ENCODE data around the gene BLOC1S4.
"Not testable (repeated sequence)": the region's sequence is repeated elsewhere in the genome, so short reads cannot be mapped to it uniquely, and the experiment has no call there.

BLOC1S4 gene

DNA sequence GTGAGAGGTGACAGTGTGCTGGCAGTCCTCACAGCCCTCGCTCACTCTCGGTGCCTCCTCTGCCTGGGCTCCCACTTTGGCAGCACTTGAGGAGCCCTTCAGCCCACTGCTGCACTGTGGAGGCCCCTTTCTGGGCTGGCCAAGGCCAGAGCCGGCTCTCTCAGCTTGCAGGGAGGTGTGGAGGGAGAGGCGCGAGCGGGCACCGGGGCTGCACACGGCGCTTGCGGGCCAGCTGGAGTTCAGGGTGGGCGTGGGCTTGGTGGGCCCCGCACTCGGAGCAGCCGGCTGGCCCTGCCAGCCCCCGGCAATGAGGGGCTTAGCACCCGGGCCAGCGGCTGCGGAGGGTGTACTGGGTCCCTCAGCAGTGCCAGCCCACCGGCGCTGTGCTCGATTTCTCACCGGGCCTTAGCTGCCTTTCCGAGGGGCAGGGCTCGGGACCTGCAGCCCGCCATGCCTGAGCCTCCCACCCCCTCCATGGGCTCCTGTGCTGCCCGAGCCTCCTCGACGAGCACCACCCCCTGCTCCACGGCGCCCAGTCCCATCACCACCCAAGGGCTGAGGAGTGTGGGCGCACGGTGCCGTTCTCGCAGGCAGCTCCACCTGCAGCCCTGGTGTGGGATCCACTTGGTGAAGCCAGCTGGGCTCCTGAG, 43.3 kb upstream of the BLOC1S4 start:
- not testable (repeated sequence) for H4K91ac ChIP-seq (ENCODE audit: low read depth, low read length, poor library complexity); H3K4me2 ChIP-seq (ENCODE audit: insufficient read depth, low read length, poor library complexity, severe bottlenecking); DNase-seq (ENCODE audit: low spot score); H3K27ac ChIP-seq (replicated peaks; ENCODE audit: low read length); H3K14ac ChIP-seq (ENCODE audit: low read length); H3K4me1 ChIP-seq (ENCODE audit: control insufficient read depth in 2 of 2, insufficient read depth in 1 of 2, low read depth in 1 of 2, low read length in 2 of 2); H2BK5ac ChIP-seq (ENCODE audit: low read length); H3K23ac ChIP-seq (ENCODE audit: low read depth, low read length, poor library complexity); H2AFZ ChIP-seq (ENCODE audit: low read length); H2BK15ac ChIP-seq (ENCODE audit: low read length); H2BK120ac ChIP-seq (ENCODE audit: low read depth, low read length); H3K9ac ChIP-seq (ENCODE audit: low read depth, low read length, poor library complexity); H2BK12ac ChIP-seq (ENCODE audit: low read length); H2AK5ac ChIP-seq (ENCODE audit: low read depth, low read length); H3K18ac ChIP-seq (ENCODE audit: low read length); H4K8ac ChIP-seq (ENCODE audit: low read depth, low read length); H3K79me1 ChIP-seq (ENCODE audit: low read depth, low read length); H3K4me3 ChIP-seq (ENCODE audit: low read length in 2 of 2); H3K4ac ChIP-seq (ENCODE audit: low read length); H3K27me3 ChIP-seq (ENCODE audit: control insufficient read depth in 3 of 3, insufficient read depth in 3 of 3, low read depth in 1 of 3, low read length in 3 of 3); H3K9me3 ChIP-seq (replicated peaks in 1 of 2; ENCODE audit: control insufficient read depth in 2 of 2, insufficient read depth in 1 of 2, low read depth in 1 of 2, low read length in 2 of 2)
- no CpG with 5 or more reads among the region's 34 CpGs for WGBS, 2 donors (ENCODE audit: extremely low coverage in 2 of 2, insufficient read length in 2 of 2, insufficient replicate concordance in 1 of 2)
- peaks cover 13 to 23% of the 10 kb centered on the region in 2 donors for H3K36me3 ChIP-seq (replicated peaks in 1 of 2; ENCODE audit: control insufficient read depth in 2 of 2, insufficient read depth in 2 of 2, low read length in 2 of 2)

GRCh38 chr4:6673191-6673659, 42.7 kb upstream of the BLOC1S4 start:
- not testable (repeated sequence) for H3K27me3 ChIP-seq (ENCODE audit: control insufficient read depth in 3 of 3, insufficient read depth in 3 of 3, low read depth in 1 of 3, low read length in 3 of 3); H2BK12ac ChIP-seq (ENCODE audit: low read length); H4K8ac ChIP-seq (ENCODE audit: low read depth, low read length); H3K18ac ChIP-seq (ENCODE audit: low read length); H3K9ac ChIP-seq (ENCODE audit: low read depth, low read length, poor library complexity); H2BK15ac ChIP-seq (ENCODE audit: low read length); H4K91ac ChIP-seq (ENCODE audit: low read depth, low read length, poor library complexity); DNase-seq (ENCODE audit: low spot score); H3K9me3 ChIP-seq (replicated peaks in 1 of 2; ENCODE audit: control insufficient read depth in 2 of 2, insufficient read depth in 1 of 2, low read depth in 1 of 2, low read length in 2 of 2); H3K23ac ChIP-seq (ENCODE audit: low read depth, low read length, poor library complexity); H3K14ac ChIP-seq (ENCODE audit: low read length); H2BK120ac ChIP-seq (ENCODE audit: low read depth, low read length); H3K4ac ChIP-seq (ENCODE audit: low read length); H2AK5ac ChIP-seq (ENCODE audit: low read depth, low read length); H3K4me1 ChIP-seq (ENCODE audit: control insufficient read depth in 2 of 2, insufficient read depth in 1 of 2, low read depth in 1 of 2, low read length in 2 of 2); H3K79me1 ChIP-seq (ENCODE audit: low read depth, low read length); H2BK5ac ChIP-seq (ENCODE audit: low read length)
- Histone ChIP-seq H3K27ac (replicated peaks; ENCODE audit: low read length) (peak overlapping the region; percentile 69), H3K36me3 (replicated peaks in 1 of 2; ENCODE audit: control insufficient read depth in 2 of 2, insufficient read depth in 2 of 2, low read length in 2 of 2) (peaks cover 13 to 23% of the 10 kb centered on the region in 2 donors), H2AFZ (ENCODE audit: low read length) (peak overlapping the region; percentile 90), H3K4me2 (ENCODE audit: insufficient read depth, low read length, poor library complexity, severe bottlenecking) (peak overlapping the region; percentile 61), H3K4me3 (ENCODE audit: low read length in 2 of 2) (peak overlapping the region; percentile 60 to 75)
- no CpG with 5 or more reads among the region's 14 CpGs for WGBS, 2 donors (ENCODE audit: extremely low coverage in 2 of 2, insufficient read length in 2 of 2, insufficient replicate concordance in 1 of 2)

DNA sequence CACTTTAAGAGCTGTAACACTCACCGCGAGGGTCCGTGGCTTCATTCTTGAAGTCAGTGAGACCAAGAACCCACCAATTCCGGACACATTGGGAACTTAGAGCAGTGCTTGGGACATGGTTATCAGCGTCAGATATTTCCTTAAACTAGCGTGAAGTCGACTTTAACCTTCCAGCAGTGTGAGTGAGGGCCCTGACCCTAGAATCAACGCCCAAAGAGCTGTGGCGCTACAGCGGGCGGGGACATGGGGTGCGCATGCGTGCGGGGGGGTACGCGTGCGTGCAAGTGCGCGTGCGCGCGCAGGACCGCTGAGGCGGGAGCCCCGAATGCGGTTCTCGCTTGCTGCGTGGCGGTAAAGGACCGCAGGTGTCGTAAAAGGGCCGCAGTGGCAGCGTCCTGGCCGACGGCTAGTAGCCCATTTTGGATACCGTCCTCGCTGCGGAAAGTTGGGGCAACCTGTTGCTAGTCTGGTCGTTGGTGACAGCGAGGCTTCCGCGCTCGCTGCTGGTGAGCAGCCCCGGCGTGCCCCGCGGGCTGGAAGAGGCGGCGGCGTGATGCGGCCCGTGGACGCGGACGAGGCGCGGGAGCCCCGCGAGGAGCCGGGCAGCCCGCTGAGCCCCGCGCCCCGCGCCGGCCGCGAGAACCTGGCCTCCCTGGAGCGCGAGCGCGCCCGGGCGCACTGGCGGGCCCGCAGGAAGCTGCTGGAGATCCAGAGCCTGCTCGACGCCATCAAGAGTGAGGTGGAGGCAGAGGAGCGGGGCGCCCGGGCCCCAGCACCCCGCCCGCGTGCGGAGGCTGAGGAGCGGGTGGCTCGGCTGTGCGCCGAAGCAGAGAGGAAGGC, 42.1 kb upstream of the BLOC1S4 start:
- H3K9me3 ChIP-seq (replicated peaks in 1 of 2; ENCODE audit: control insufficient read depth in 2 of 2, insufficient read depth in 1 of 2, low read depth in 1 of 2, low read length in 2 of 2), result peaks cover 0 to 7% of the 10 kb centered on the region in 2 donors

More for the DNA sequence above, 42.1 kb upstream of the BLOC1S4 start:
- no peak overlapping the region for H2BK12ac ChIP-seq (ENCODE audit: low read length)
- no peak overlapping the region for H2BK120ac ChIP-seq (ENCODE audit: low read depth, low read length)
- peak overlapping the region; percentile 31 for H2BK5ac ChIP-seq (ENCODE audit: low read length)
- peaks cover 0 to 8% of the 10 kb centered on the region in 2 donors for H3K4me1 ChIP-seq (ENCODE audit: control insufficient read depth in 2 of 2, insufficient read depth in 1 of 2, low read depth in 1 of 2, low read length in 2 of 2)
- peak overlapping the region; percentile 90 for H2AFZ ChIP-seq (ENCODE audit: low read length)
- peak overlapping the region; percentile 43 for H3K14ac ChIP-seq (ENCODE audit: low read length)
- H3K23ac ChIP-seq (ENCODE audit: low read depth, low read length, poor library complexity), result peak overlapping the region; percentile 92
- H3K79me1 ChIP-seq (ENCODE audit: low read depth, low read length), result peaks cover 8% of the 10 kb centered on the region
- H4K8ac ChIP-seq (ENCODE audit: low read depth, low read length), result no peak overlapping the region
- H3K4ac ChIP-seq (ENCODE audit: low read length), result no peak overlapping the region
- H3K4me3 ChIP-seq (ENCODE audit: low read length in 2 of 2), result peak overlapping the region; percentile 60 to 95
- peak overlapping the region; percentile 17 for H2AK5ac ChIP-seq (ENCODE audit: low read depth, low read length)
- WGBS, 2 donors (ENCODE audit: extremely low coverage in 2 of 2, insufficient read length in 2 of 2, insufficient replicate concordance in 1 of 2), result no CpG with 5 or more reads among the region's 89 CpGs
- H2BK15ac ChIP-seq (ENCODE audit: low read length), result no peak overlapping the region
- H3K4me2 ChIP-seq (ENCODE audit: insufficient read depth, low read length, poor library complexity, severe bottlenecking), result peak overlapping the region; percentile 82
- H3K27me3 ChIP-seq (ENCODE audit: control insufficient read depth in 3 of 3, insufficient read depth in 3 of 3, low read depth in 1 of 3, low read length in 3 of 3), result peaks cover 0 to 6% (median 0%) of the 10 kb centered on the region in 3 experiments
- H4K91ac ChIP-seq (ENCODE audit: low read depth, low read length, poor library complexity), result no peak overlapping the region
- peak; percentile 94 for DNase-seq (ENCODE audit: low spot score)
- peaks cover 15 to 23% of the 10 kb centered on the region in 2 donors for H3K36me3 ChIP-seq (replicated peaks in 1 of 2; ENCODE audit: control insufficient read depth in 2 of 2, insufficient read depth in 2 of 2, low read length in 2 of 2)
- peak overlapping the region; percentile 89 for H3K18ac ChIP-seq (ENCODE audit: low read length)
- H3K9ac ChIP-seq (ENCODE audit: low read depth, low read length, poor library complexity), result peak overlapping the region; percentile 95
- peak overlapping the region; percentile 75 for H3K27ac ChIP-seq (replicated peaks; ENCODE audit: low read length)

All from neuronal stem cell (in vitro differentiated cells).